ENCODE data around the gene C19orf67. TPM values are rescaled to one million over a fixed set of nuclear protein-coding genes. Genes with fewer than 3 reads are reported as not detected.
A peak's percentile ranks its signal among the peaks of the same experiment; 100 is the strongest.

Gene C19orf67
- total RNA-seq, 1 experiment from 2014 or later: 0.39 TPM

- no peak overlapping the region for H3K9ac ChIP-seq (ENCODE audit: extremely low read depth, insufficient read length, low read length)
- H2BK15ac ChIP-seq (ENCODE audit: low read depth, low read length): no peak overlapping the region
- H3K4me1 ChIP-seq (ENCODE audit: insufficient read depth, low read length): peaks cover 2% of the 10 kb centered on the region; the same call in 1 of the 2 replicates
- no CpG with 5 or more reads among the region's 3 CpGs for WGBS (ENCODE audit: extremely low coverage, insufficient read length, low lambda C conversion rate)
- no peak overlapping the region for H3K56ac ChIP-seq (ENCODE audit: insufficient read length, low read depth, low read length)
- Mint-ChIP-seq H3K9me3 (no peaks in the 10 kb centered on the region), H3K27me3 (ENCODE audit: low read depth) (peaks cover 2% of the 10 kb centered on the region; the same call in 1 of the 2 replicates), H3K36me3 (ENCODE audit: insufficient read depth in 1 of 3, low read depth in 3 of 3) (peaks cover 12 to 32% (median 24%) of the 10 kb centered on the region in 3 experiments), H3K4me1 (peaks cover 18 to 21% of the 10 kb centered on the region in 2 experiments), H3K4me3 (peak overlapping the region; percentile 79 to 93), H3K27ac (peak overlapping the region; percentile 32 to 98 (median 95); a peak in 5 of 7 replicates)
- no peak overlapping the region for H3K27ac ChIP-seq (ENCODE audit: insufficient read length, low read depth, low read length)
- H2BK5ac ChIP-seq (ENCODE audit: insufficient read length, low read length): no peak overlapping the region
- H2BK120ac ChIP-seq (ENCODE audit: low read depth, low read length, poor library complexity, severe bottlenecking): no peak overlapping the region
- peaks cover 2% of the 10 kb centered on the region; the same call in 1 of the 2 replicates for H3K79me2 ChIP-seq (ENCODE audit: insufficient read depth, low read length)
- H4K5ac ChIP-seq (ENCODE audit: insufficient read length, low read depth, low read length): no peak overlapping the region
- H2BK12ac ChIP-seq (ENCODE audit: insufficient read length, low read depth, low read length): no peak overlapping the region
- H3K4me2 ChIP-seq (ENCODE audit: insufficient read depth, insufficient read length, low read length): peak overlapping the region; percentile 59
- H2BK20ac ChIP-seq (ENCODE audit: low read depth, low read length, poor library complexity, severe bottlenecking): no peak overlapping the region
- no peak for TF ChIP-seq CTCF (conservative IDR thresholded peaks at IDR 0.05)
- H3K23me2 ChIP-seq (ENCODE audit: insufficient read length, low read depth, low read length, poor library complexity, severe bottlenecking): peaks cover 16% of the 10 kb centered on the region
- no peak overlapping the region for H2AFZ ChIP-seq (ENCODE audit: low read length)
- H3K18ac ChIP-seq (ENCODE audit: insufficient read length, low read depth, low read length): no peak overlapping the region
- H2AK5ac ChIP-seq (ENCODE audit: insufficient read length, low read length): no peak overlapping the region
- H3K4ac ChIP-seq (ENCODE audit: low read depth, low read length): no peak overlapping the region
- H4K8ac ChIP-seq (replicated peaks; ENCODE audit: insufficient read length, low read depth, low read length): no peak overlapping the region
- no peaks in the 10 kb centered on the region for H3K79me1 ChIP-seq (ENCODE audit: insufficient read depth, low read depth, low read length, poor library complexity, severe bottlenecking)
- no peak overlapping the region for H4K91ac ChIP-seq (ENCODE audit: insufficient read length, low read depth, low read length)
- no peaks in the 10 kb centered on the region for H4K20me1 ChIP-seq (ENCODE audit: control insufficient read depth, insufficient read depth, insufficient read length)
- no peak overlapping the region for H3T11ph ChIP-seq (ENCODE audit: low read length)
- H3K14ac ChIP-seq (ENCODE audit: insufficient read depth, low read length): no peak overlapping the region
- no peaks in the 10 kb centered on the region for H3K9me3 ChIP-seq (ENCODE audit: control insufficient read depth, low read depth, low read length)
- no peaks in the 10 kb centered on the region; the same call in 1 of the 2 replicates for H3K27me3 ChIP-seq (ENCODE audit: insufficient read depth, low read length)
- H3K23ac ChIP-seq (ENCODE audit: insufficient read length, low read depth, low read length): no peak overlapping the region
- no peak for DNase-seq
Measured at GRCh38 chr19:14119146-14119545, 33.6 kb upstream of the C19orf67 start.

Data from H9 (cell line).